DMS153 treated with DMSO at 0.1 percent for 48 hours (cell line): ENCODE measurements around the gene GGT6.
"Not testable (repeated sequence)": the region's sequence is repeated elsewhere in the genome, so short reads cannot be mapped to it uniquely, and the experiment has no call there.

ENCODE experiments used
- DNase-seq: peaks from one replicate; lab custom pipeline; 2025; ENCODE audit not compliant: unreplicated experiment; lab: John Stamatoyannopoulos, UW

The GGT6 gene, protein sequence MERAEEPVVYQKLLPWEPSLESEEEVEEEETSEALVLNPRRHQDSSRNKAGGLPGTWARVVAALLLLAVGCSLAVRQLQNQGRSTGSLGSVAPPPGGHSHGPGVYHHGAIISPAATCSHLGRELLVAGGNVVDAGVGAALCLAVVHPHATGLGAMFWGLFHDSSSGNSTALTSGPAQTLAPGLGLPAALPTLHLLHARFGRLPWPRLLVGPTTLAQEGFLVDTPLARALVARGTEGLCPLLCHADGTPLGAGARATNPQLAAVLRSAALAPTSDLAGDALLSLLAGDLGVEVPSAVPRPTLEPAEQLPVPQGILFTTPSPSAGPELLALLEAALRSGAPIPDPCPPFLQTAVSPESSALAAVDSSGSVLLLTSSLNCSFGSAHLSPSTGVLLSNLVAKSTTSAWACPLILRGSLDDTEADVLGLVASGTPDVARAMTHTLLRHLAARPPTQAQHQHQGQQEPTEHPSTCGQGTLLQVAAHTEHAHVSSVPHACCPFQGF

DNA sequence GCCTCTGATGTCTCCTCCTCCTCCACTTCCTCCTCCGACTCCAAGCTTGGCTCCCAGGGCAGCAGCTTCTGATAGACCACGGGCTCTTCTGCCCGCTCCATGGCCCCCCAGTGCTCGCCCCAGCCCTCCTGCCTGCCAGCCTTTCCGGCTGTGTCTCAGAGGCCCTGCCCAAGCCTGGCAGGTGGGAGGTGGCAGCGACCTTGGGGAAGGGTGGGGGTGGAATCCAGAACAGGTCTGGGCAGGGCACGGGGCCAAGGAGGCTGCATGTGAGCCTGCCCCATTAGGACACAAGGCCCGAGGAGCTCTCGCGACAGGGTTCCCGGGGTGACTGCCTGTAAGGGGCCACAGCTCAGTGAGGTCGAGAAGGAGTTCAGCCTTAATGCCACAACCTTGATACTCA, at the start of gene GGT6:
TSS of gene GGT6 (minus strand) at position 157 of the 400 bp plus-strand sequence. CDS start at position 101, 56 bp downstream.
- DNase-seq: no peak

DNA sequence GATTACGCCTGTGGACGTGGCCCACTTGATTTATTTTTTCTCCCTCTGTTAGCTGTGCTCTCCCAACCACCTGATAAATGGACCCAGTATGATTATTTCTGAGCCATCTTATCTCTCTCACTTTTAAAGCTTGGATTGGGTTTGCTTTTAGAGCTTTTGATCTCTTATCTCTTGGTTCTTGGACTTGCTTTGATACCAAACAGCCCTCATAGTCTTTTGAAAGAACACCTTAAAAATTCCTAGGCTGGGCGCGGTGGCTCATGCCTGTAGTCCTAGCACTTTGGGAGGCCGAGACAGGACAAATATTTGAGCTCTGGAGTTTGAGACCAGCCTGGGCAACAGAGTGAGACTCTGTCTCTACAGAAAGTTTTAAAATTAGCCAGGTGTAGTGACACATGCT, 49.8 kb upstream of the GGT6 start:
- no peak for DNase-seq

DNA sequence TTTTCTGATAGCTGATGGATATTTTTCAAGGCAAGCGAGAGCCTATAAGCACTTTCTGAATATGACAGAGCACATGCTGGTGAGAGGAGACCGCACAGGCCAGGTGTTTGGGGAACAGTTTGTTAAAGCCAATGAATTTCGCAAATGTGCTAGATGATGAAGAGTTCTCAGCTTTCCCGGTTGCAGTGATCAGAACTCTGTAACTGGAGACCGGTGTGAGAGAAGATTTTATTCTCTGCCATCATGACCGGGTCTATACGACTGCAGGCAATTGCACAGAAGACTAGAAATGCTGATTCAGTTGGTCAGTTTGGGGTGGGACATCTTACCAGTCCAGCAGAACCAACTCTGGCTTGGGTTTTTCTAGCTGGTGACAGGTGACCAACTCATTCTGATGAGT, 49.4 kb upstream of the GGT6 start:
- no peak for DNase-seq

DNA sequence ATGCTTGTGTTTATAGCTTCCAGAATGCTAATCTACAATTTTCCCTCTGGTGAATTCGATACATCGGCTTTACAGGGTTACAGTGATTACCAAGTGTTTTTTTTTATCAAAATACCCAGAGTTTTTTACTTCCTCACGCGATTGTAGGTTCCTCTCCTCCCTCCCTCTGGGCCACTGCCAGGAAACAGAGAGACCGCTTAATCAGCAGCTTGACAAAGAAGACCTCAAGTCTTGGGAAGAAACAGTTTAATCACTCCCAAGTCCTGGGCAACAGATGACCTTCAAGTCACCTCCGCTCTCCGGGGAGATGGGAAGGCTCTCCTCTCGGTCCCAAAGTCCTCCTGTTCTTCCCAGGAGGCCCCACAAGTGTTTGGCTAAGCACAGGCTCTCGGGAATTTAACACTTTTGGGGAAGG, 47.4 kb upstream of the GGT6 start:
- DNase-seq: no peak

DNA sequence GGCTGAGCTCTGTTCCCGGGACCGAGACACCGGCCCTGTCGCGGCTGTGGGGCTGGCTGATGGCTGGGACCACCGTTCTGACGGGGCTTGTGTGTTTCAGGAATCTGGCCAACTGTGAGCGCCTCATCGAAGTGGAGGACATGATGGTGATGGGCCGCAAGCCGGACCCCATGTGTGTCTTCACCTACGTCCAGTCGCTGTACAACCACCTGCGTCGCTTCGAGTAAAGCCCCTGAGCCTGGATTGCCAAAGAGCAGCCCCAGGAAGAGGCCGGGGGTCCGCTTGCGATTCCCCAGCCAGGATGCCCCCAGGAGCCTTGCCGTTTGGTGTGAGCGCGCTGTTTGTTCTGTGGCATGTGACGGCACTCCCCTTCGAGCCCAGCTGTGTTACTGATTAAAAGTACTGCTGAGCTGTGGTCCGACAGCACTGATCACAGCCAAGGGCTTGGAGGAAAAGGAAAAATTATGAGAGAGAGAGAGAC, 46.9 kb upstream of the GGT6 start:
- DNase-seq: no peak

DNA sequence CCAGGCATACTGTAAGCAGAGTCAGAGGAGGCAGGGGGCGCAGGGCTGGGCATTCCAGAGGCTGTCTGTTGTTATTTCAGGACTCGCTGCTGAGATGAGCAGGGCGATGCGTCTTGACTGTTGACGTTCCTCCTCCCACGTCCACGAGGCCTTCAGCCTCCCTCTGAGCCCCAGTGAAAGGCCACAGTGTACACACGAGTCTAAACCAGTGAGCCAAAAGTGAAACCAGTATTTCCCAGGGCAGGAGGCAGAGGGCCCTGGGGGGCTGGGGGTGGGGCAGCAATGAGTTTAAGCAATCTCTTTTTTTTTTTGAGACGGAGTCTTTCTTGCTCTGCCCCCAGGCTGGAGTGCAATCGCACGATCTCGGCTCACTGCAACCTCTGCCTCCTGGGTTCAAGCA, 45.4 kb upstream of the GGT6 start:
- DNase-seq: no peak

DNA sequence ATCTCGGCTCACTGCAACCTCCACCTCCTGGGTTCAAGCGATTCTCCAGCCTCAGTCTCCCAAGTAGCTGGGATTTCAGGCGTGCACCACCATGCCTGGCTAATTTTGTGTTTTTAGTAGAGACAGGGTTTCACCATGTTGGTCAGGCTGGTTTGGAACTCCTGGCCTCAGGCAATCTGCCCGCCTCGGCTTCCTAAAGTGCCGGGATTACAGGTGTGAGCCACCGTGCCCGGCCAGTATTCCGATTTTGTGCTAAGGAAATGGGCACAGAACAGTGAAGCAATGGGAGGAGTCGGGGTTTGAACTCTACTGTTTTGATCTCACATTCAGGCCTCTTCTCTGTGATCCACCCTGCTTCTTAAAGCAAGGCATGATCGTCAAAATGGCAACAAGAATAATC, 44.4 kb upstream of the GGT6 start:
- not testable (repeated sequence) for DNase-seq

DNA sequence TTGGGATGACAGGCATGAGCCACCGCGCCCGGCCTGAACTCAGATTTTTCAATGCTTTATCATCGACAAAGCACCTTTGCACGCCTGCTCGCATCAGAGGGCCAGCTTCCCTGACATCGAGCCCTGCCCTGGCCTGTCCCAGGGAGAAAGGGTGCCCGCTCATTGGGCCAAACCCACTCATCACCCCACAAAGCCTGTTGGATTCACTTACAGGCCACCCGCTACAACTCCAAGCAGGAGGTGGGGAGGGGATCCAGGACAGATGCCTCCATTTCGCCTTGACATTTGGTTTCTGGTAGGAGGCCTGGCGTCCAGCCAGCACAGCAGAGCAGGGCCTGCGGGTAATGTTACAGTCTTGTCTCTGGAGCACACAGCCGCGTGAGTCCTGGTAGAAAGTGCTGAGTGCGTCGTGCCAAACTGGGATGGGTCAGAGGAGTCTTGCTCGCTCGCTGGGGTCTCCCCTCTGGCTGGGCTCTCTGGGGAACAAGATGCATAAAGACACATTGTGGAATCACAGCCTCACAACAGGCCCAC, 43.8 kb upstream of the GGT6 start:
- peak; percentile 16 for DNase-seq

DNA sequence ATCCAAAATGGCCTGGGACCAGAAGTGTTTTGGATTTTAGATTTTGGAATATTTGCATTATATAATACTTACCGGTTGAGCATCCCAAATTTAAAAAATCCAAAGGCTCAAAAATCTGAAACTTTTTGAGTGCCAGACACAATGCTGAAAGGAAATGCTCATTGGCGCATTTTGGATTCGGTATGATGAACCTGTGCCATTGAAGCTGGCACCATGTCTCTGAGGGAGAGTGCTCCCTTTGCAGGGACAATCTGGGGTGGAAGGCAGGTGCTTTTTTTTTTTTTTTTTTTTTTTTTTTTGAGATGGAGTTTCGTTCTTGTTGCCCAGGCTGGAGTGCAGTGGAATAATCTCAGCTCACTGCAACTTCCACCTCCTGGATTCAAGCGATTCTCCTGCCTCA, 41.7 kb upstream of the GGT6 start:
- DNase-seq: no peak

DNA sequence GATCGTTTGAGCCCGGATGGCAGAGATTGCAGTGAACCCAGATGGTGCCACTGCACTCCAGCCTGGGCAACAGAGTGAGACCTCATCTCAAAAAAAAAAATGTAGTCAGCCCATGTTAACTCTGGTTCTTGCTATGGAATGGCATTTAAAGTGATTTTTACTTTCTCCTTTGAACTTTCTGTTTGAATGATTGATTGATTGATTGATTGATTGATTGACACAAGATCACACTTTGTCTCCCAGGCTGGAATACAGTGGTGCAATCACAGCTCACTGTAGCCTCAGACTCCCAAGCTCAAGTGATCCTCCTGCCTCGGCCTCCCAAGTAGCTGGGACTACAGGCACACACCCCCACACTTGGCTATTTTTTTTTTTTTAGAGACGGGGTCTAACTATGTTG, 40.9 kb upstream of the GGT6 start:
- no peak for DNase-seq

DNA sequence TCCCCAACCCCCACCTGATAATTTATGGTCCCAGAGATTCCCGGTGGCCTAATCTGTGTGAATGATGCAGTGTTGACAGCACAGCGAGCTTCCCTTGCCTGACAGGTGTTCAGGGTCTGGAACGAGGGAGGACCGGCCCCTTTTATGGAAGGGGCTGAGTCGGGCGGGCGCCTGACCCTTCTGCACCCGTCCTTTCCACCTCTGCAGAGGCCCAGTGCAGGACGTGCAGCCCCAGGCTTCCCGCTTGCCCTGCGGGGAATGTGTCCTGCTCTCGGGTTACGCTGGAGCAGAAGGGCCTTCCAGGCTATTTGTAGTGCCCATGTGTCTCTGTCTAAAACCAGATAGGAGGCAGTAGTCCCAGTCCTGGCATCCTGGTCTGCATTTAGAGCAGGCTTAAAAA, 40.2 kb upstream of the GGT6 start:
- no peak for DNase-seq

DNA sequence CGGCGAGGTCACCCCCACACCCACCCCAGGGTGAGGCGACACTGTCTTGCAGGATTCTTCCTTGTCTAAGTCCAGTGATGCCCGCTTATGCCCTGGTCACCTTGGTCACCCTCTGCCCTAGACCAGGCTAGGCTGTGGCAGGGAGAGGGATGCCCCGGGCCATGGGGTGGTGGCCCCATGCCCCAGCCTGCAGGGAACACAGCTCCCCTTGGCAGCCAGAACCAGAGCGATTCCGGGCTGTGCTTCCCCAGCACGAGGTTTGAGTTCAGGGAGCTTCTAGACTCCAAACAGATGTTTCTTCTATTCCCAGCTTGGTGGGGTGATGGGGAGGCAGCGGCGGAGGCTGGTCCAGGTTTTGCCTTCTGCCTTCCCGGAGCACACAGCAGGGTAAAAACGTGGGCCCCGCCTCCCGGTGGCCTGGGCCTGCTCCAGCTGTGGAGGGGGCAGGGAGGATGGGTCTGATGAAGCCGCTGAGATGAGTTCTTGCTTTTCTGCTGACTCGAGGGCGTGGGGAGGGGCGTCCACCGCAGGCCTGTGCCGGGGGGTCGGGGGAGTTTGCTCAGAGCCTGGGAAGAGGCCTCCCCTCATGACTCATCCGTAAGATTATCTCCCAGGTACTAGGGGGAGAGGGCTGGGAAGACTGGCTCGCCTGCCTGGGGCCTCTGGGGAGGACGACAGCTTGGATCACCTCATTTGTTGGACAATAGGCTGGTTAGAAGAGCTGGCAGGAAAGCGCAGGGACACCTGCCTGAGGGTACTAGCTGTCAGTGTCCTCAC, 39.3 kb upstream of the GGT6 start:
- DNase-seq: no peak

DNA sequence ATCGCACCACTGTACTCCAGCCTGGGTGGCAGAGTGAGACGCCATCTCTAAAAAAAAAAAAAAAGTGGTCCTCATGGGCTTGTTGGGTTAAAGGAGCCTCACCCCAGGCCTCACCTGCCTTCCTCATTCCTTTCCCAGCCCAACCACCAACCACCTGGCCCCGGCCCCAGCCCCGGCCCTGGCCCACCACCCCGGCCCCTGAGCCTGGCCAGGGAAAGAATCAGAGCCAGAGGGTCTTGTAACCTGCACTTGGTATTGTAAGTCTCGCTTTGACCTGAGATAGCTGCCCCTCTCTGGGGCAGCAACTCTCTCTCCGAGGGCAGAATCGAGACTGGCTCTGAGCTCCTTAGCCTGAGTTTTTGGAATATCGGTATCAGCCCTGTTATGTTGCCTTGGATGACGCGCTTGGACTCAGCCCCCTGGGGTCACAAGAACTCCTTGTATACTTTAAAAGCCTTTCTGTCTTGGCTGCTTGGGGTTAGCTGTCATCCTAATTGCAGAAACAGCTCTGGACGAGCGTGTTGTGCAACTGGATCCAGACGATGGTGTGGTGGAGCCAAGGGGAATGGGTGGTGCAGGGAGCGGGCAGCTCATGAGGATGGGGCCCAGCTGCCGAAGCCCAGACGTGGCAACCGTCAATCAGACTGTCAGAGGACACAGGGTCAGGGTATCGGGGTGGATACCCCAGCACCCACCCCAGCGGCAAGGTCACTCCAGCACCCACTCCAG, 38.6 kb upstream of the GGT6 start:
- no peak for DNase-seq

DNA sequence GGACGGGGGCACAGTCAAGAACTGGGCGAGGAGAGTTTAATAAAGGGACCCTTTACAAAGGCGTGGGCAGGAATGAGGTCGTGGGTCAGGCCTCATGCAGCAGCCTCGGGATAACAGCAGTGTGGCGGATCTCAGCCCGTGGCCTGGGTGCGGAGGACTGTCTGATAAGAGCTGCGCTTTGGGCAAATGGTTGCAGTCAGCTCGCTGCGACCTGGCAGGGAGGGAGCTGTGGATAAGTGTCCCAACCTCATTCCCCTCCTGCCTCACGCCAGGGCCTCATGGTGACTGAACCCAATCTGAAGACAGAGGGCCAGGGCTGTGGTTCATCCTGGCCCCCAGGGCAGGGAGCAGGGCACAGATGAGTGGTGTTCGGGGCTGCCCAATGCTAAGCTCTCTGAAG, 37.6 kb upstream of the GGT6 start:
- DNase-seq: no peak

DNA sequence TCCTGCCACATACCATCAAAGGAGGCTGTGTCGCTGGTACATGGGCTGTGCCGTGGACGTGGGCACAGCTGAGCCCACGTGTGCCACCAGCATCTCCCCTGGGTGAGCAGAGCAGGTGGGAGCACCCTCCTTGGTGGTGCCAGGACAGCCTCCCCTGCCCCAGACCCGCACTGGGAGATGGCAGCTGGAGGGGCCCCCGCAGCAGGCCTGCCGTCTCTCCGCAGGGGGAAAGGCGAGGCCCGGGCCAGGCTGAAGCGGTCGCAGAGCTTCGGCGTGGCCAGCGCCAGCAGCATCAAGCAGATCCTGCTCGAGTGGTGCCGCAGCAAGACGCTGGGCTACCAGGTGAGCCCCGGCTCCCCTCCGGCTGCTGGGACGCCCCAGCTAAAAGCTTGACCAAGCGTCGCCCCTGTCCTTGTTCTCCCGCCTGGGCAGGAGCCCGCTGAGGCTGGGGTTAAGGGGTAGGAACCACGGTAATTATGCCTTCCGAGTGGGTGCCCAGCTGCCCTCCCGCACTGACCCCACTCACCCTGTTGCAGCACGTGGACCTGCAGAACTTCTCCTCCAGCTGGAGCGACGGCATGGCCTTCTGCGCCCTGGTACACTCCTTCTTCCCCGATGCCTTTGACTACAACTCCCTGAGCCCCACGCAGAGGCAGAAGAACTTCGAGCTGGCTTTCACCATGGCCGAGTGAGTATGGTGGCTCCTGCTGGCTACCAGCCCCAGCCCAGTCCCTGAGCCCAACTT, 36.4 kb upstream of the GGT6 start:
- DNase-seq: no peak

DNA sequence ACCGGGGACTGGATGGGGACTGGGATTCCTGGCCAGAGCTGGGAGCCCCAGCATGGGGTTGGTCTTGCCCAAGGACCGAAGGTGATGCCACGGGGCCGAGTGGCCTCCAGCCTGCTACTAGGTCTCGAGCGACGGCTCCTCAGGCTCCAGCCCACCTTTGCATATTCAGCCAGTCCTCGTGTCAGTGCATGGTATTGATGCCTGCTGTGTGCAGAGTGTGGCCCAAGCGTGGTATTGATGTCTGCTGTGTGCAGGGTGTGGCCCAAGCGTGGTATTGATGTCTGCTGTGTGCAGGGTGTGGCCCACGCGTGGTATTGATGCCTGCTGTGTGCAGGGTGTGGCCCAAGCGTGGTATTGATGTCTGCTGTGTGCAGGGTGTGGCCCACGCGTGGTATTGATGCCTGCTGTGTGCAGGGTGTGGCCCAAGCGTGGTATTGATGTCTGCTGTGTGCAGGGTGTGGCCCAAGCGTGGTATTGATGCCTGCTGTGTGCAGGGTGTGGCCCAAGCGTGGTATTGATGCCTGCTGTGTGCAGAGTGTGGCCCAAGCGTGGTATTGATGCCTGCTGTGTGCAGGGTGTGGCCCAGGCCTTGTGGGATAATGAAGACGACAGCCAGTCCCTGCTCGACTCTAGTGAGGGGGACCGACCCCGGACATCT, 35.4 kb upstream of the GGT6 start:
- DNase-seq: not testable (repeated sequence)

DNA sequence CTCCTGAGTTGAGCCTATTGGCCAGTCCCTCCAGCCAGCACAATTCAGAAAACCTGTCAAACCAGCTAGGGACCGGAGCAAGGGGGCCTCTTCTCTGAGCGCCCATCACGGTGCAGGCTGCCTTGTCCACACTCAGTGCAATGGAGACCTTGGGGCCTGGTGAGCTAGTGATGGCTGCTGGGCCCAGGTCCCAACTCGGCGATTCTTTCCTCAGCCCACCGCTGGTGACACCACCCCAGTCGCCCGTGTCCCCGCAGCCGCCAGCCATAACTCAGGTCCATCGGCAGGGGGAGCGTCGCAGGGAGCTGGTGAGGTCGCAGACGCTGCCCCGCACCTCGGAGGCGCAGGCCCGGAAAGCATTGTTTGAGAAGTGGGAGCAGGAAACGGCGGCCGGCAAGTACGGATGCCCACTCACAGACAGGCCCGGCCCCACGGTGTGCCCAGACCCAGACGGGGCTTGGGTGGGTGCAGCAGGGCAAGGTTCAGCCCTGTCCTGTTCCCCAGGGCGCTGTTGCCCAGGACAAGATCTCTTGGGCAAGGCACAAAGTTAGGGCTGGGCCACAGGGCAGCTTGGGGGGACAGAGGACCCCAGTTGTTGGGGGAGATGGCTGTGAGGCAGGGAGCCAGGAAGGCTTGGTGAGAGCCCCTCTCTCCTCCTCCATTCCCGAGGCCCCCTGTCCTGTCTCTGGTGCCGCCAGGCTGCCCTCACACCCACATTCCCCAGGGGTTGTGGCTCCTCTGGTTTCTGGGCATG, 34.7 kb upstream of the GGT6 start:
- peak; percentile 5 for DNase-seq

DNA sequence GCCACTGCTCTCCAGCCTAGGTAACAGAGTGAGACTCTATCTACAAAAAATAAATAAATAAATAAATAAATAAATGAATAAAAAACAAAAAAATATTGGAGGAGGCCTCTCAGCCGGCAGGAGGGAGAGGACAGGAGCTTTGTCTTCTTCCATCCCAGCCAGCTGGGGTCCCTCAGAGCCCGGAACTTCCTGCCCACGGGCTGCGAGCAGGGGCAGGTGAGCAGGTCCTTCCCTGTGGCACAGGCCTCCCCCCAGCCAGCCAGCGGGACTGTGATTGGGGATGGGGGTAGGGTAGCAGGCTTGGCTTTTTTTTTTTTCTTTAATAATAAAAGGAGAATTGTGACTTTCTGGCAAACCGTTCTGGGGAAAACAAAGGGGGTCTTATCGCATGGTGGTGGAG, 34.0 kb upstream of the GGT6 start:
- no peak for DNase-seq

DNA sequence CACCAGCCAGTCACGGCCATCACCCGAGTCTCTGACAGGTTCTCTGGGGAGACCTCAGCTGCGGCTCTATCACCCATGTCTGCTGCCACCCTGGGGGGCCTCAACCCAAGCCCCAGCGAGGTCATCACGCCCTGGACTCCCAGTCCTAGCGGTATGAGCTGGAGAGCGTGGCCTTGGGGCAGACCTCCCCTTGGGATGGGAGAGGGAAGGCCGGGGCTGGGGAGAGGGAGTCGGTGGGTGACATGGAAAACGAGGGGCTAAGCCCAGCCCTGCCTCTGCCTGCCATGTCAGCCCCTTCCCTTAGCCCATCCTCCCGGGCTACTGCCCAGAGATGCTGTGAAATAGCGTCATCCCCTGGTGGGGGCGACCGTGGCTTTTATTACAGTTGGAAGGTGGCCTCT, 32.6 kb upstream of the GGT6 start:
- DNase-seq: no peak
